Measurements from ENCODE around the gene ADAMTSL4. TPM values are rescaled to one million over a fixed set of nuclear protein-coding genes. Genes with fewer than 3 reads are reported as not detected.

The ADAMTSL4 gene
- total and polyA plus RNA-seq, 7 experiments from 2014 or later: 0.14 to 27.7 (median 0.68) TPM

- intact Hi-C loops (cut with micrococcal nuclease): no loop called here
These were observed 57.4 kb downstream of the ADAMTSL4 start for GRCh38 chr1:150606463-150607142.

GRCh38 chr1:150609732-150610131 lies 60.5 kb downstream of the ADAMTSL4 start:
- H3K4me1 Mint-ChIP-seq: peaks cover 16 to 40% (median 34%) of the 10 kb centered on the region in 7 donors
- no peaks in the 10 kb centered on the region for H3K27me3 Mint-ChIP-seq
- H3K9me3 Mint-ChIP-seq: no peaks in the 10 kb centered on the region
- intact Hi-C loops (cut with micrococcal nuclease): loop anchor here (2.0 to 10.0 kb wide), 3 partner anchors 49 to 545 kb away; partner anchors contain the start of genes MINDY1 (in 1 of the 2), PRUNE1 (in 1 of the 2) and TNFAIP8L2 (in 1 of the 2)
- peak overlapping the region in 8 of 9 donors; percentile 19 to 88 (median 68) for H3K27ac Mint-ChIP-seq
- H3K4me3 Mint-ChIP-seq: no peak overlapping the region
- H3K4me1 ChIP-seq (ENCODE audit: control insufficient read depth in 2 of 2, insufficient read depth in 2 of 2, low read length in 2 of 2): peaks cover 23 to 37% of the 10 kb centered on the region in 2 donors
- no peak for DNase-seq
- ATAC-seq: no peak
- peaks cover 0 to 17% (median 5%) of the 10 kb centered on the region in 5 donors for H3K36me3 Mint-ChIP-seq
- H3K27me3 ChIP-seq (ENCODE audit: control insufficient read depth in 2 of 2, insufficient read depth in 2 of 2, low read length in 2 of 2): no peaks in the 10 kb centered on the region
- no peaks in the 10 kb centered on the region for H3K9me3 ChIP-seq (ENCODE audit: control insufficient read depth in 2 of 3, low read length in 3 of 3)
- peaks cover 0 to 9% (median 0%) of the 10 kb centered on the region in 3 experiments for H3K36me3 ChIP-seq (ENCODE audit: control insufficient read depth in 2 of 3, insufficient read depth in 3 of 3, low read length in 3 of 3)
- H3K27ac ChIP-seq (ENCODE audit: low read depth, low read length): no peak overlapping the region
- ChIA-PET CTCF (interaction anchor here (2.5 kb wide), 1 partner anchor 49 kb away, joined by 11 read pairs; no protein-coding TSS in a partner anchor), POLR2A (interaction anchor here (0.6 to 16.6 kb wide), 3 partner anchors 30 to 46 kb away, joined by 4 to 254 read pairs (median 5); partner anchors contain the start of gene MCL1)
- no peak overlapping the region for H3K4me3 ChIP-seq (ENCODE audit: low read length)

More at GRCh38 chr1:150606463-150607142, 57.4 kb downstream of the ADAMTSL4 start:
- ATAC-seq (no peak), DNase-seq (no peak)
- POLR2A ChIA-PET: interaction anchor here (0.9 to 1.3 kb wide), 2 partner anchors 13 to 23 kb away, joined by 4 read pairs; partner anchors contain the start of gene ENSA
- Histone ChIP-seq H3K36me3 (ENCODE audit: control insufficient read depth in 2 of 3, insufficient read depth in 3 of 3, low read length in 3 of 3) (peaks cover 0 to 4% (median 0%) of the 10 kb centered on the region in 3 experiments), H3K27me3 (ENCODE audit: control insufficient read depth in 2 of 2, insufficient read depth in 2 of 2, low read length in 2 of 2) (no peaks in the 10 kb centered on the region), H3K4me1 (ENCODE audit: control insufficient read depth in 2 of 2, insufficient read depth in 2 of 2, low read length in 2 of 2) (peaks cover 9 to 10% of the 10 kb centered on the region in 2 donors), H3K4me3 (ENCODE audit: low read length) (no peak overlapping the region), H3K9me3 (ENCODE audit: control insufficient read depth in 2 of 3, low read length in 3 of 3) (no peaks in the 10 kb centered on the region), H3K27ac (ENCODE audit: low read depth, low read length) (no peak overlapping the region)
- peaks cover 4 to 22% (median 18%) of the 10 kb centered on the region in 7 donors for H3K4me1 Mint-ChIP-seq
- no peaks in the 10 kb centered on the region for H3K9me3 Mint-ChIP-seq
- peaks cover 0 to 14% (median 5%) of the 10 kb centered on the region in 5 donors for H3K36me3 Mint-ChIP-seq
- no peaks in the 10 kb centered on the region for H3K27me3 Mint-ChIP-seq
- H3K27ac Mint-ChIP-seq: peak overlapping the region in 3 of 9 donors; percentile 34 to 65 (median 53)
- H3K4me3 Mint-ChIP-seq: no peak overlapping the region
- CTCF ChIA-PET: interaction anchor here (0.6 to 1.5 kb wide), 4 partner anchors 16 to 46 kb away, joined by 3 to 5 read pairs (median 4); partner anchors contain the start of gene ENSA

Small RNA genes within 50 kb of the gene (microRNA-seq; reads per million reads assigned to microRNA genes)
- not detected for gene MIR4257 (ENCODE audit: borderline microRNAs expressed)

Other genes starting within 250 kb of the ADAMTSL4 start
- gene PRPF3, start 227.9 kb upstream of the ADAMTSL4 start, total RNA-seq: 100 to 1,000 TPM in 4 of 5 experiments, 10 to 100 TPM in 1; 89.6 to 176 (median 160) TPM
- gene PRPF3, start 227.9 kb upstream of the ADAMTSL4 start, polyA plus RNA-seq: 10 to 100 TPM; 14.8 to 37.4 TPM
- gene RPRD2, start 185.3 kb upstream of the ADAMTSL4 start, total RNA-seq: 10 to 100 TPM; 33.2 to 62.2 (median 40.6) TPM
- 10 to 100 TPM; 27.5 to 51.2 TPM for gene RPRD2, start 185.3 kb upstream of the ADAMTSL4 start, polyA plus RNA-seq
- 10 to 100 TPM; 30.3 to 39.0 (median 36.4) TPM for gene TARS2, start 62.0 kb upstream of the ADAMTSL4 start, total RNA-seq
- 10 to 100 TPM; 28.3 to 29.4 TPM for gene TARS2, start 62.0 kb upstream of the ADAMTSL4 start, polyA plus RNA-seq
- 1 to 10 TPM in 3 of 5 experiments, under 1 TPM in 2; 0.29 to 2.4 (median 1.4) TPM for gene ECM1, start 41.3 kb upstream of the ADAMTSL4 start, total RNA-seq
- not detected for gene ECM1, start 41.3 kb upstream of the ADAMTSL4 start, polyA plus RNA-seq
- gene FALEC, start 33.7 kb upstream of the ADAMTSL4 start, total RNA-seq: 1 to 10 TPM in 1 of 5 experiments, under 1 TPM in 1, not detected in 3; 0.44 to 2.5 TPM
- under 1 TPM in 1 of 2 donors, not detected in 1; 0.76 TPM for gene FALEC, start 33.7 kb upstream of the ADAMTSL4 start, polyA plus RNA-seq
- gene MCL1, start 30.2 kb downstream of the ADAMTSL4 start, total RNA-seq: 1,000 to 10,000 TPM in 1 of 5 experiments, 100 to 1,000 TPM in 4; 302 to 1,400 (median 377) TPM
- 100 to 1,000 TPM; 171 to 172 TPM for gene MCL1, start 30.2 kb downstream of the ADAMTSL4 start, polyA plus RNA-seq
- gene ENSA, start 80.2 kb downstream of the ADAMTSL4 start, total RNA-seq: 100 to 1,000 TPM in 4 of 5 experiments, 10 to 100 TPM in 1; 97.2 to 178 (median 157) TPM
- 10 to 100 TPM; 59.4 to 60.0 TPM for gene ENSA, start 80.2 kb downstream of the ADAMTSL4 start, polyA plus RNA-seq
- gene GOLPH3L, start 147.7 kb downstream of the ADAMTSL4 start, total RNA-seq: 10 to 100 TPM in 4 of 5 experiments, 1 to 10 TPM in 1; 8.7 to 32.1 (median 23.6) TPM
- gene GOLPH3L, start 147.7 kb downstream of the ADAMTSL4 start, polyA plus RNA-seq: 10 to 100 TPM; 18.3 to 29.2 TPM
- gene HORMAD1, start 171.5 kb downstream of the ADAMTSL4 start, total RNA-seq: 1 to 10 TPM in 1 of 5 experiments, under 1 TPM in 4; 0.35 to 1.4 (median 0.45) TPM
- gene HORMAD1, start 171.5 kb downstream of the ADAMTSL4 start, polyA plus RNA-seq: not detected
- gene CTSS, start 216.4 kb downstream of the ADAMTSL4 start, total RNA-seq: 1,000 to 10,000 TPM in 1 of 5 experiments, 100 to 1,000 TPM in 3, 10 to 100 TPM in 1; 91.1 to 1,020 (median 106) TPM
- 100 to 1,000 TPM; 102 to 131 TPM for gene CTSS, start 216.4 kb downstream of the ADAMTSL4 start, polyA plus RNA-seq

Measured in naive thymus-derived CD4-positive, alpha-beta T cell (primary cell).